ENCODE measurements around the gene AUTS2.

DNA sequence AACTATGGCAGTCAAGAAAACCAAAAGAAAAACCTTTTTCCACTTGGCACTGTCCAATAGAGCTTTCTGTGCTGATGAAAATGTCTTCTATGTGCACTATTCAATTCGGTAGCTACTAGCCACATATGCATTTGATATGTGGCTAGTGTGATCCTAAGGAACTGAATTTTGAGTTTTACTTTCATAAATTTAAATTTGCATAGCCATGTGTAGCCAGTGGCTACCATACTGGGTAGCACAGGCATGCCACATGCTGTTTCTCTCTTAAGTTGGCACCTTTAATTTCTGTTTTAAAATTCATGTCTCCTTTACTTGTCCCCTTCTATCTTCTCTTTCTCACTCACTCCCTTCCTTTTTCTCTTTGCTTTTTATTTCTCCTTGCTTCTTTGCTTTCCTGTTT, 455.7 kb downstream of the AUTS2 start:
- TF ChIP-seq, protein P1, sequence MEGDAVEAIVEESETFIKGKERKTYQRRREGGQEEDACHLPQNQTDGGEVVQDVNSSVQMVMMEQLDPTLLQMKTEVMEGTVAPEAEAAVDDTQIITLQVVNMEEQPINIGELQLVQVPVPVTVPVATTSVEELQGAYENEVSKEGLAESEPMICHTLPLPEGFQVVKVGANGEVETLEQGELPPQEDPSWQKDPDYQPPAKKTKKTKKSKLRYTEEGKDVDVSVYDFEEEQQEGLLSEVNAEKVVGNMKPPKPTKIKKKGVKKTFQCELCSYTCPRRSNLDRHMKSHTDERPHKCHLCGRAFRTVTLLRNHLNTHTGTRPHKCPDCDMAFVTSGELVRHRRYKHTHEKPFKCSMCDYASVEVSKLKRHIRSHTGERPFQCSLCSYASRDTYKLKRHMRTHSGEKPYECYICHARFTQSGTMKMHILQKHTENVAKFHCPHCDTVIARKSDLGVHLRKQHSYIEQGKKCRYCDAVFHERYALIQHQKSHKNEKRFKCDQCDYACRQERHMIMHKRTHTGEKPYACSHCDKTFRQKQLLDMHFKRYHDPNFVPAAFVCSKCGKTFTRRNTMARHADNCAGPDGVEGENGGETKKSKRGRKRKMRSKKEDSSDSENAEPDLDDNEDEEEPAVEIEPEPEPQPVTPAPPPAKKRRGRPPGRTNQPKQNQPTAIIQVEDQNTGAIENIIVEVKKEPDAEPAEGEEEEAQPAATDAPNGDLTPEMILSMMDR (IDR thresholded peaks at IDR 0.05; ENCODE audit: insufficient read depth, low read length, poor library complexity, severe bottlenecking) = no peak
- no peak for TF ChIP-seq EZH2phosphoT487 (conservative IDR thresholded peaks at IDR 0.05; ENCODE audit: low read length)

All from SU-DHL-6 (cell line).